Measurements from ENCODE around the gene TLR5. TPM values are rescaled to one million over a fixed set of nuclear protein-coding genes. Genes with fewer than 3 reads are reported as not detected.

The TLR5 gene
- polyA plus RNA-seq, 1 donor (not counting 4 experiments of a cell fraction or from before 2014, with no cell fraction given): 1.3 TPM

DNA sequence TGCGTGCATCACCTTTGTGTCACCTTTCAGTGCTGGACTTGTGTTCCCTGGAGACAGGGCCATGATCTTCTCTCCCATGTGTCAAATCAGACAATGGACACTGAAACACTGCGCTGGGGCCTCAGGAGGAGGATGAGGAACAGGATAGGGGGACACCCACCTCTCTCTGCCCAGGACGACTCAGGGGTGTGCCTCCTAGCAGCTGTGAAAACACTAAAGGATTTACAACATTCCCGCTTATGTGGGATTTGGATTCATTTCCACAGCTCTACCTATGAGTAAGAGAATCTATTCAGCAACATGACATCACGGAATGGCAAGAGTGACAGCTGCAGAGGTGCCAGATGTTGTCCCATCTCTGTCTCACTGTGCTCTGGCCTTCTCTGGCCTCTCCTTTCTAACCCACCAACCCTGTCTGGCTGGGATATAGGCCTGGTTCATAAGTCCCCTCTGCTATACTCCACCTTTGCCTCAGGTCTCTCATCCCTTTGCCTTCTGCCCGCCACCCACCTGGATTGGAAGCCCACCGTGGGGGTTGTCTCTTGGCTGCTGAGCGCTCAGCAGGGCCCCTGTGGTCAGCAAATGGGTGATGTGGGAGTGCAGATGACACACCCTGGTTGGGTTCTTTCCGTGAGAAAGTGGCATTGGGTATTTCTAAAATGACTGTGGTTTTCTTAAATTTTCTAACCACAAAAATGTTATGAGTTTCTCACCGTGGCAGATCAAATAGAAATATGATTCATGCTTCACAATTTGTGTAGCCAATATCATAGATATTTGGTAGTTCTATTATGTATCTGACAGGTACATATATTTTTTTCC is 47.1 kb upstream of the TLR5 start:
- no peaks in the 10 kb centered on the region for H3K9me1 ChIP-seq (ENCODE audit: control insufficient read depth, extremely low read depth, insufficient read depth, low read length)
- no peaks in the 10 kb centered on the region for H3K79me2 ChIP-seq (ENCODE audit: control insufficient read depth, insufficient read depth, low read length)
- H3K36me3 ChIP-seq (ENCODE audit: control insufficient read depth in 2 of 2, extremely low read depth in 1 of 2, insufficient read depth in 2 of 2, low read length in 2 of 2): no peaks in the 10 kb centered on the region
- no peak overlapping the region for H3K4me3 ChIP-seq (ENCODE audit: control insufficient read depth in 2 of 3, extremely low read depth in 1 of 3, insufficient read depth in 2 of 3, low read depth in 1 of 3, low read length in 3 of 3)
- FAIRE-seq (peak; percentile 65), DNase-seq (ENCODE audit: low read depth, low spot score) (no peak)
- H4K20me1 ChIP-seq (ENCODE audit: control insufficient read depth, extremely low read depth, insufficient read depth, low read length): no peaks in the 10 kb centered on the region
- H2AFZ ChIP-seq (ENCODE audit: control insufficient read depth, low read length): no peak overlapping the region
- TF ChIP-seq CTCF (optimal IDR thresholded peaks at IDR 0.05 in 1 of 3, IDR thresholded peaks at IDR 0.05 in 1 of 3, conservative IDR thresholded peaks at IDR 0.05 in 1 of 3; ENCODE audit: extremely low read depth in 1 of 3, insufficient read depth in 2 of 3, low read length in 3 of 3) (no peak), EZH2 (IDR thresholded peaks at IDR 0.05; ENCODE audit: low read length) (no peak)
- H3K27me3 ChIP-seq (ENCODE audit: control insufficient read depth, extremely low read depth, insufficient read depth, low read length): peaks cover under 1% of the 10 kb centered on the region
- dilution Hi-C loops (cut with MboI; ENCODE audit: extremely low pct_ligation_motif_present, low sequenced_read_pairs): no loop called here
- H3K9ac ChIP-seq (ENCODE audit: control insufficient read depth, extremely low read depth, insufficient read depth, low read length): peak overlapping the region; percentile 43
- peak overlapping the region; percentile 44 for H3K27ac ChIP-seq (ENCODE audit: control insufficient read depth, insufficient read depth, low read length)
- no peaks in the 10 kb centered on the region for H3K9me3 ChIP-seq (ENCODE audit: control insufficient read depth, low read depth, low read length)
- peak overlapping the region; percentile 52 for H3K4me2 ChIP-seq (ENCODE audit: control insufficient read depth, extremely low read depth, insufficient read depth, low read depth, low read length)
- H3K4me1 ChIP-seq (ENCODE audit: control insufficient read depth, extremely low read depth, insufficient read depth, low read length): peaks cover 12% of the 10 kb centered on the region

DNA sequence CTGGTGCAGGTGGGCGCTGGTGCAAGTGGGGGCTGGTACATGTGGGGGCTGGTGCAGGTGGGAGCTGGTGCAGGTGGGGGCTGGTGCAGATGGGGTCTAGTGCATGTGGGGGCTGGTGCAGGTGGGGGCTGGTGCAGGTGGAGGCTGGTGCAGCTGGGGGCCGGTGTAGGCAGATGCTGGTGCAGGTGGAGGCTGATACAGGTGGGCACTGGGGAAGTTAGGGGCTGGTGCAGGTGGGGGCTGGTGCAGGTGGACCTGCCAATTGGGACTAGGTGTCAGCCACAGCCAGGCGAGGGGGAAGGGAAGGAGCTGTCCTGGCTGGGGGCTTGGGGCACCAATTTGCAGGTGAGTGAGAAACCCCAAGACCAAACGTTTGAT is 46.5 kb upstream of the TLR5 start:
- Histone ChIP-seq H3K27ac (ENCODE audit: control insufficient read depth, insufficient read depth, low read length) (no peak overlapping the region), H2AFZ (ENCODE audit: control insufficient read depth, low read length) (no peak overlapping the region), H3K4me1 (ENCODE audit: control insufficient read depth, extremely low read depth, insufficient read depth, low read length) (peaks cover 12% of the 10 kb centered on the region), H3K4me3 (ENCODE audit: control insufficient read depth in 2 of 3, extremely low read depth in 1 of 3, insufficient read depth in 2 of 3, low read depth in 1 of 3, low read length in 3 of 3) (no peak overlapping the region), H3K9me1 (ENCODE audit: control insufficient read depth, extremely low read depth, insufficient read depth, low read length) (no peaks in the 10 kb centered on the region), H3K36me3 (ENCODE audit: control insufficient read depth in 2 of 2, extremely low read depth in 1 of 2, insufficient read depth in 2 of 2, low read length in 2 of 2) (no peaks in the 10 kb centered on the region), H3K27me3 (ENCODE audit: control insufficient read depth, extremely low read depth, insufficient read depth, low read length) (no peaks in the 10 kb centered on the region), H3K79me2 (ENCODE audit: control insufficient read depth, insufficient read depth, low read length) (no peaks in the 10 kb centered on the region), H3K9ac (ENCODE audit: control insufficient read depth, extremely low read depth, insufficient read depth, low read length) (no peak overlapping the region), H3K9me3 (ENCODE audit: control insufficient read depth, low read depth, low read length) (no peaks in the 10 kb centered on the region), H3K4me2 (ENCODE audit: control insufficient read depth, extremely low read depth, insufficient read depth, low read depth, low read length) (no peak overlapping the region), H4K20me1 (ENCODE audit: control insufficient read depth, extremely low read depth, insufficient read depth, low read length) (no peaks in the 10 kb centered on the region)
- no peak for TF ChIP-seq EZH2 (IDR thresholded peaks at IDR 0.05; ENCODE audit: low read length)
- no peak for TF ChIP-seq CTCF (optimal IDR thresholded peaks at IDR 0.05 in 1 of 3, IDR thresholded peaks at IDR 0.05 in 1 of 3, conservative IDR thresholded peaks at IDR 0.05 in 1 of 3; ENCODE audit: extremely low read depth in 1 of 3, insufficient read depth in 2 of 3, low read length in 3 of 3)
- dilution Hi-C loops (cut with MboI; ENCODE audit: extremely low pct_ligation_motif_present, low sequenced_read_pairs): no loop called here
- no peak for FAIRE-seq
- no peak for DNase-seq (ENCODE audit: low read depth, low spot score)
